Measurements from ENCODE around the gene OCEL1. TPM values are rescaled to one million over a fixed set of nuclear protein-coding genes. Genes with fewer than 3 reads are reported as not detected.

OCEL1 gene
- total and polyA plus RNA-seq, 7 experiments from 2014 or later: 21.8 to 41.1 (median 31.2) TPM

DNA sequence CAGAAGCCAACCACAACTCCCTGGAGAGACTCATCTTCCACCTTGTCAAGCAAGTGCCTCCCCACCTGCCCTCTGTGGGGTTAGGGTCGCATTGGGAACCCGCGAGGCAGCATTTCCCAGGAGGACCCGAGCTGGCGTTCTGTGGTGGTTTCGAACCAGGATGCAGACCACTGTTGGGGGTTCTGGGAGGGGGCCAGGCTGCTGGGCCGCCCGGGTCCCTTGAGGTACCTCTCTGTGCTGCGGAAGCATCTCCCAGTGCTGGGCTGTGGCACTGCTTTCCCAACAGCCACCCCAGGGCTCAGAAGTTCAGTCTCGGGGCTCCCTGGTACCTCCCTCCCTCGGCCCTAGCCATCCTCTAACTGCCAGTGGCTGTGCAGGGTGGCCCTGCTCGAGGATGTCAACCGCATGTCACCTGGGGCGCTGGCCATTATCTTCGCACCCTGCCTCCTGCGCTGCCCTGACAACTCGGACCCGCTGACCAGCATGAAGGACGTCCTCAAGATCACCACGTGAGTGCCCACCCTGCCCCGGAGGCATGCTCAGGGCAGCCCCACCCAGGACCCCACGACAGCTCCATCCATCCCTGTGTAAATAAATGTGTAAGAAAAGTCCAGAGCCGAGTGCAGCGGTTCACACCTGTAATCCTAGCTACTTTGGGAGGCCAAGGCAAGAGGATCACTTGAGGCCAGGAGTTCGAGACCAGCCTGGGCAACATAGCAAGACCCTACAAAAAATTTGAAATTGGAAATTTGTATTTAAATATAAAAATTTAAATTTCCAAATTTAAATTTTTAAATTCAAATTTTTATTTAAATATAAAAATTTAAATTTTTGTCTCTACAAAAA lies 19.1 kb upstream of the OCEL1 start:
- intact Hi-C loops (cut with micrococcal nuclease): no loop called here
- Mint-ChIP-seq H3K4me3 (no peak overlapping the region), H3K36me3 (peaks cover 0 to 34% (median 16%) of the 10 kb centered on the region in 5 donors), H3K27me3 (no peaks in the 10 kb centered on the region), H3K27ac (peak overlapping the region in 4 of 9 donors; percentile 5 to 67 (median 17)), H3K9me3 (no peaks in the 10 kb centered on the region), H3K4me1 (peaks cover 0 to 13% (median 0%) of the 10 kb centered on the region in 7 donors)
- ChIA-PET CTCF (interaction anchor here (0.8 to 2.0 kb wide), 2 partner anchors 22 to 54 kb away, joined by 3 to 5 read pairs; no protein-coding TSS in a partner anchor), POLR2A (interaction anchor here (0.6 to 1.1 kb wide), 2 partner anchors 131 to 818 kb away, joined by 3 to 5 read pairs; no protein-coding TSS in a partner anchor)
- ATAC-seq (no peak), DNase-seq (no peak)
- Histone ChIP-seq H3K27me3 (ENCODE audit: control insufficient read depth in 2 of 2, insufficient read depth in 2 of 2, low read length in 2 of 2) (no peaks in the 10 kb centered on the region), H3K36me3 (ENCODE audit: control insufficient read depth in 2 of 3, insufficient read depth in 3 of 3, low read length in 3 of 3) (peaks cover under 1 to 82% (median 20%) of the 10 kb centered on the region in 3 experiments), H3K4me3 (ENCODE audit: low read length) (no peak overlapping the region), H3K4me1 (ENCODE audit: control insufficient read depth in 2 of 2, insufficient read depth in 2 of 2, low read length in 2 of 2) (no peaks in the 10 kb centered on the region), H3K9me3 (ENCODE audit: control insufficient read depth in 2 of 3, low read length in 3 of 3) (no peaks in the 10 kb centered on the region), H3K27ac (ENCODE audit: low read depth, low read length) (no peak overlapping the region)

- intact Hi-C loops (cut with micrococcal nuclease): no loop called here
- no peak overlapping the region for H3K27ac ChIP-seq (ENCODE audit: low read depth, low read length)
- H3K4me1 ChIP-seq (ENCODE audit: control insufficient read depth in 2 of 2, insufficient read depth in 2 of 2, low read length in 2 of 2): peaks cover 2% of the 10 kb centered on the region in 2 donors
- ChIA-PET POLR2A (interaction anchor here (1.0 to 1.6 kb wide), 3 partner anchors 17 to 133 kb away, joined by 3 to 5 read pairs (median 4); partner anchors contain the start of gene OCEL1), CTCF (interaction anchor here (0.7 to 1.2 kb wide), 4 partner anchors 72 to 138 kb away, joined by 3 to 4 read pairs (median 3); partner anchors contain the start of gene ANKLE1)
- Mint-ChIP-seq H3K36me3 (peaks cover 0 to 27% (median 11%) of the 10 kb centered on the region in 5 donors), H3K27ac (peak overlapping the region in 4 of 9 donors; percentile 14 to 76 (median 50)), H3K27me3 (no peaks in the 10 kb centered on the region), H3K4me1 (peaks cover under 1 to 7% (median 2%) of the 10 kb centered on the region in 7 donors), H3K9me3 (no peaks in the 10 kb centered on the region), H3K4me3 (no peak overlapping the region)
- no peak overlapping the region for H3K4me3 ChIP-seq (ENCODE audit: low read length)
- DNase-seq (peak in 1 of 9 donors; percentile 42), ATAC-seq (peak; percentile 35)
- peaks cover 0 to 69% (median 15%) of the 10 kb centered on the region in 3 experiments for H3K36me3 ChIP-seq (ENCODE audit: control insufficient read depth in 2 of 3, insufficient read depth in 3 of 3, low read length in 3 of 3)
- H3K9me3 ChIP-seq (ENCODE audit: control insufficient read depth in 2 of 3, low read length in 3 of 3): no peaks in the 10 kb centered on the region
- H3K27me3 ChIP-seq (ENCODE audit: control insufficient read depth in 2 of 2, insufficient read depth in 2 of 2, low read length in 2 of 2): no peaks in the 10 kb centered on the region
Measured at GRCh38 chr19:17209126-17210036, 16.6 kb upstream of the OCEL1 start.

GRCh38 chr19:17210296-17210695 lies 15.7 kb upstream of the OCEL1 start:
- H3K4me1 ChIP-seq (ENCODE audit: control insufficient read depth in 2 of 2, insufficient read depth in 2 of 2, low read length in 2 of 2): peaks cover 7 to 8% of the 10 kb centered on the region in 2 donors
- ATAC-seq: no peak
- H3K9me3 ChIP-seq (ENCODE audit: control insufficient read depth in 2 of 3, low read length in 3 of 3): no peaks in the 10 kb centered on the region
- Mint-ChIP-seq H3K36me3 (peaks cover 0 to 30% (median 15%) of the 10 kb centered on the region in 5 donors), H3K4me3 (no peak overlapping the region), H3K27ac (peak overlapping the region in 2 of 9 donors; percentile 2 to 31), H3K27me3 (no peaks in the 10 kb centered on the region), H3K4me1 (peaks cover 6 to 14% (median 9%) of the 10 kb centered on the region in 7 donors), H3K9me3 (no peaks in the 10 kb centered on the region)
- ChIA-PET CTCF (no interaction called here), POLR2A (no interaction called here)
- H3K27ac ChIP-seq (ENCODE audit: low read depth, low read length): no peak overlapping the region
- H3K27me3 ChIP-seq (ENCODE audit: control insufficient read depth in 2 of 2, insufficient read depth in 2 of 2, low read length in 2 of 2): no peaks in the 10 kb centered on the region
- peaks cover 0 to 63% (median 15%) of the 10 kb centered on the region in 3 experiments for H3K36me3 ChIP-seq (ENCODE audit: control insufficient read depth in 2 of 3, insufficient read depth in 3 of 3, low read length in 3 of 3)
- no peak overlapping the region for H3K4me3 ChIP-seq (ENCODE audit: low read length)
- no peak for DNase-seq
- intact Hi-C loops (cut with micrococcal nuclease): no loop called here

- Mint-ChIP-seq H3K4me3 (no peak overlapping the region), H3K36me3 (peaks cover 0 to 29% (median 16%) of the 10 kb centered on the region in 5 donors), H3K27me3 (no peaks in the 10 kb centered on the region), H3K27ac (peak overlapping the region in 1 of 9 donors; percentile 38), H3K4me1 (peaks cover 6 to 20% (median 11%) of the 10 kb centered on the region in 7 donors), H3K9me3 (no peaks in the 10 kb centered on the region)
- intact Hi-C loops (cut with micrococcal nuclease): no loop called here
- no peaks in the 10 kb centered on the region for H3K27me3 ChIP-seq (ENCODE audit: control insufficient read depth in 2 of 2, insufficient read depth in 2 of 2, low read length in 2 of 2)
- ChIA-PET POLR2A (no interaction called here), CTCF (no interaction called here)
- peaks cover 0 to 52% (median 14%) of the 10 kb centered on the region in 3 experiments for H3K36me3 ChIP-seq (ENCODE audit: control insufficient read depth in 2 of 3, insufficient read depth in 3 of 3, low read length in 3 of 3)
- DNase-seq: no peak
- H3K27ac ChIP-seq (ENCODE audit: low read depth, low read length): no peak overlapping the region
- H3K4me1 ChIP-seq (ENCODE audit: control insufficient read depth in 2 of 2, insufficient read depth in 2 of 2, low read length in 2 of 2): peaks cover 13 to 16% of the 10 kb centered on the region in 2 donors
- no peak overlapping the region for H3K4me3 ChIP-seq (ENCODE audit: low read length)
- no peak for ATAC-seq
- H3K9me3 ChIP-seq (ENCODE audit: control insufficient read depth in 2 of 3, low read length in 3 of 3): no peaks in the 10 kb centered on the region
Measured at GRCh38 chr19:17211547-17212446, 14.2 kb upstream of the OCEL1 start.

GRCh38 chr19:17213334-17213733 lies 12.7 kb upstream of the OCEL1 start:
- POLR2A ChIA-PET: no interaction called here
- H3K27ac Mint-ChIP-seq: peak overlapping the region in 4 of 9 donors; percentile 6 to 73 (median 44)
- intact Hi-C loops (cut with micrococcal nuclease): no loop called here

More at GRCh38 chr19:17213334-17213733, 12.7 kb upstream of the OCEL1 start:
- Mint-ChIP-seq H3K4me3 (peak overlapping the region in 2 of 10 donors; percentile 8 to 17), H3K27me3 (no peaks in the 10 kb centered on the region), H3K36me3 (peaks cover 0 to 39% (median 22%) of the 10 kb centered on the region in 5 donors), H3K4me1 (peaks cover 6 to 20% (median 11%) of the 10 kb centered on the region in 7 donors), H3K9me3 (no peaks in the 10 kb centered on the region)
- peaks cover 13 to 16% of the 10 kb centered on the region in 2 donors for H3K4me1 ChIP-seq (ENCODE audit: control insufficient read depth in 2 of 2, insufficient read depth in 2 of 2, low read length in 2 of 2)
- H3K27ac ChIP-seq (ENCODE audit: low read depth, low read length): no peak overlapping the region
- DNase-seq (no peak), ATAC-seq (no peak)
- CTCF ChIA-PET: interaction anchor here (0.5 to 2.5 kb wide), 3 partner anchors 9 to 52 kb away, joined by 3 to 8 read pairs (median 4); no protein-coding TSS in a partner anchor
- H3K4me3 ChIP-seq (ENCODE audit: low read length): no peak overlapping the region
- H3K36me3 ChIP-seq (ENCODE audit: control insufficient read depth in 2 of 3, insufficient read depth in 3 of 3, low read length in 3 of 3): peaks cover 0 to 63% (median 17%) of the 10 kb centered on the region in 3 experiments
- no peaks in the 10 kb centered on the region for H3K27me3 ChIP-seq (ENCODE audit: control insufficient read depth in 2 of 2, insufficient read depth in 2 of 2, low read length in 2 of 2)
- no peaks in the 10 kb centered on the region for H3K9me3 ChIP-seq (ENCODE audit: control insufficient read depth in 2 of 3, low read length in 3 of 3)
